ENCODE data around the gene CNTNAP2. TPM values are rescaled to one million over a fixed set of nuclear protein-coding genes. Genes with fewer than 3 reads are reported as not detected.

Gene CNTNAP2
- total RNA-seq, 1 experiment from 2014 or later, result 0.03 TPM

- POLR2A ChIA-PET, result no interaction called here
- in situ Hi-C loops (cut with HindIII; ENCODE audit: low pct_unique_long_range_greater_than_20kb, low sequenced_read_pairs) (no loop called here), intact Hi-C loops (cut with micrococcal nuclease; ENCODE audit: unreplicated experiment) (no loop called here)
- H3K27me3 ChIP-seq (ENCODE audit: control insufficient read depth, insufficient read depth, low read length), result no peaks in the 10 kb centered on the region
- TF ChIP-seq REST (IDR thresholded peaks at IDR 0.05; ENCODE audit: insufficient read depth in 1 of 2, low read depth in 2 of 2, low read length in 1 of 2), result no peak
- TF ChIP-seq CTCF (IDR thresholded peaks at IDR 0.05), result no peak
- TF ChIP-seq TCF7L2 (IDR thresholded peaks at IDR 0.05; ENCODE audit: low read depth, low read length), result no peak
- no peak for TF ChIP-seq POLR2AphosphoS5 (IDR thresholded peaks at IDR 0.05; ENCODE audit: low read depth, low read length)
- TF ChIP-seq SIN3A (IDR thresholded peaks at IDR 0.05; ENCODE audit: borderline replicate concordance, insufficient read depth, low read depth, low read length), result no peak
- DNase-seq (ENCODE audit: low read depth, low spot score) (no peak), ATAC-seq (no peak)
- CTCF ChIA-PET, result no interaction called here
- BruUV-seq (replicated peaks), result no TSS peak
- H3K27ac ChIP-seq (ENCODE audit: low read length), result no peak overlapping the region
- H3K9me3 ChIP-seq (ENCODE audit: control insufficient read depth, insufficient read depth, low read depth, low read length), result no peaks in the 10 kb centered on the region
- H3K4me3 ChIP-seq (ENCODE audit: low read depth in 2 of 2, low read length in 2 of 2), result no peak overlapping the region
- H3K4me1 ChIP-seq (ENCODE audit: control insufficient read depth, insufficient read depth, low read length), result no peaks in the 10 kb centered on the region
- H3K36me3 ChIP-seq (ENCODE audit: control insufficient read depth, insufficient read depth, low read length), result no peaks in the 10 kb centered on the region
These were observed 1393.1 kb downstream of the CNTNAP2 start for GRCh38 chr7:147509541-147510200.

- POLR2A ChIA-PET, result no interaction called here
- intact Hi-C loops (cut with micrococcal nuclease; ENCODE audit: unreplicated experiment) (no loop called here), in situ Hi-C loops (cut with HindIII; ENCODE audit: low pct_unique_long_range_greater_than_20kb, low sequenced_read_pairs) (no loop called here)
- CTCF ChIA-PET, result no interaction called here
- TF ChIP-seq CTCF (IDR thresholded peaks at IDR 0.05), result no peak
- TF ChIP-seq REST (IDR thresholded peaks at IDR 0.05; ENCODE audit: insufficient read depth in 1 of 2, low read depth in 2 of 2, low read length in 1 of 2), result no peak
- BruUV-seq (replicated peaks), result no TSS peak
- no peak for ATAC-seq
- H3K36me3 ChIP-seq (ENCODE audit: control insufficient read depth, insufficient read depth, low read length), result no peaks in the 10 kb centered on the region
- no peaks in the 10 kb centered on the region for H3K4me1 ChIP-seq (ENCODE audit: control insufficient read depth, insufficient read depth, low read length)
- H3K9me3 ChIP-seq (ENCODE audit: control insufficient read depth, insufficient read depth, low read depth, low read length), result no peaks in the 10 kb centered on the region
- H3K27ac ChIP-seq (ENCODE audit: low read length), result no peak overlapping the region
- H3K4me3 ChIP-seq (ENCODE audit: low read depth in 2 of 2, low read length in 2 of 2), result no peak overlapping the region
- no peaks in the 10 kb centered on the region for H3K27me3 ChIP-seq (ENCODE audit: control insufficient read depth, insufficient read depth, low read length)
- DNase-seq (ENCODE audit: low read depth, low spot score), result no peak
These were observed 1393.6 kb downstream of the CNTNAP2 start for GRCh38 chr7:147510201-147510542.
